Activated CD8-positive, alpha-beta T cell treated with anti-CD3 and anti-CD28 coated beads for 36 hours (primary cell): ENCODE data around the gene GPR45. TPM values are rescaled to one million over a fixed set of nuclear protein-coding genes. Genes with fewer than 3 reads are reported as not detected.

Experiments
- total RNA-seq, 2 experiments: library from RNA; stranded (reverse); gene quantifications; one replicate each; pipeline ENCODE4 v1.2.3, GENCODE V29; 2021

Gene GPR45
- total RNA-seq, 2 experiments from 2014 or later: not detected

Other genes starting within 250 kb of the GPR45 start
- gene MRPS9, start 203.7 kb upstream of the GPR45 start, total RNA-seq: 10 to 100 TPM; 45.1 to 46.9 TPM
- 10 to 100 TPM; 17.9 to 20.2 TPM for gene TGFBRAP1, start 88.0 kb downstream of the GPR45 start, total RNA-seq
- 10 to 100 TPM; 22.3 to 23.3 TPM for gene C2orf49, start 95.8 kb downstream of the GPR45 start, total RNA-seq
- gene FHL2, start 157.3 kb downstream of the GPR45 start, total RNA-seq: 1 to 10 TPM; 3.3 to 4.4 TPM